ENCODE measurements around the gene ATOX1.

The ATOX1 gene

GRCh38 chr5:151694035-151694485 lies 64.4 kb downstream of the ATOX1 start:
- no peak for DNase-seq

Data from NCI-H1092 (cell line).